Endothelial cell of umbilical vein (primary cell): Measurements from ENCODE around the gene FAM83E. TPM values are rescaled to one million over a fixed set of nuclear protein-coding genes. Genes with fewer than 3 reads are reported as not detected.

Experiments
- BruUV-seq: library from RNA; stranded (reverse); fragments of 400-500 nt; replicated peaks from 2 replicates; lab custom pipeline; 2021; lab: Mats Ljungman, UMichigan
- CTCF ChIA-PET: fragments of 300-600, 350-600 bp; sonication (Branson Sonifier 250); formaldehyde crosslinking; loops from one replicate; lab custom pipeline; 2021; ENCODE audit warnings: antibody characterized with exemption, inconsistent platforms; lab: Charles Lee
- POLR2A ChIA-PET: fragments of 300-600, 350-600 bp; sonication (Branson Sonifier 250); formaldehyde crosslinking; loops from one replicate; lab custom pipeline; 2021; ENCODE audit warnings: antibody characterized with exemption, inconsistent platforms; lab: Charles Lee
- DNase-seq: peaks from one replicate; pipeline ENCODE4 v3.0.0-alpha.2; 2011; ENCODE audit warnings: low read depth, low spot score
- FAIRE-seq: peaks from 2 replicates; lab custom pipeline; 2011; peaks lifted over from hg19 to GRCh38; lab: Jason Lieb, UNC
- H2AFZ ChIP-seq: 2 replicates; pipeline ENCODE4 v1.6.0; 2012; ENCODE audit warnings: low read depth, low read length, control low read depth, inconsistent platforms
- H3K27ac ChIP-seq: 2 replicates; pipeline ENCODE4 v1.5.1; 2011; ENCODE audit warnings: low read depth, mild to moderate bottlenecking, control low read depth, low read length, moderate library complexity; ENCODE audit not compliant: insufficient read depth
- H3K27me3 ChIP-seq, 2 experiments: 2 replicates each; pipeline versions ENCODE4 v1.6.0 to v1.6.1; 2011; ENCODE audit warnings: low read length in 2 of 2, mixed read lengths in 1 of 2; ENCODE audit not compliant: control insufficient read depth in 2 of 2, insufficient read depth in 2 of 2
- H3K36me3 ChIP-seq, 2 experiments: 2 replicates in 1 of 2; 3 replicates in 1 of 2; pipeline ENCODE4 v1.5.1; 2011; ENCODE audit warnings: low read length in 2 of 2, mild to moderate bottlenecking in 1 of 2, moderate library complexity in 1 of 2; ENCODE audit not compliant: control insufficient read depth in 2 of 2, insufficient read depth in 2 of 2; ENCODE audit errors: extremely low read depth in 1 of 2
- H3K4me1 ChIP-seq: 3 replicates; pipeline ENCODE4 v1.5.1; 2011; ENCODE audit warnings: mild to moderate bottlenecking, low read length; ENCODE audit not compliant: control insufficient read depth, insufficient read depth; ENCODE audit errors: extremely low read depth
- H3K4me2 ChIP-seq: 2 replicates; pipeline ENCODE4 v1.6.1; 2011; ENCODE audit warnings: low read length, control low read depth, mixed read lengths; ENCODE audit not compliant: insufficient read depth
- H3K4me3 ChIP-seq, 3 experiments: fragments of 200-600 bp in 1 of 3; sonication (generic), shearing (Covaris generic) in 1 of 3; replicated peaks in 1 of 3; 2 replicates each; pipeline ENCODE4 v1.5.1; 2011 to 2016; ENCODE audit warnings: control low read depth in 3 of 3, low read length in 3 of 3, mild to moderate bottlenecking in 2 of 3, inconsistent platforms in 1 of 3, low read depth in 1 of 3, moderate library complexity in 1 of 3; ENCODE audit not compliant: insufficient read depth in 1 of 3
- H3K79me2 ChIP-seq: 2 replicates; pipeline ENCODE4 v1.6.0; 2012; ENCODE audit warnings: low read length, inconsistent platforms; ENCODE audit not compliant: control insufficient read depth, insufficient read depth
- H3K9ac ChIP-seq: replicated peaks from 2 replicates; pipeline ENCODE3; 2011; ENCODE audit warnings: low read length, control low read depth; ENCODE audit not compliant: insufficient read depth; ENCODE audit errors: extremely low read depth
- H3K9me1 ChIP-seq: replicated peaks from 3 replicates; pipeline ENCODE4 v1.6.0; 2011; ENCODE audit warnings: mild to moderate bottlenecking, low read length; ENCODE audit not compliant: control insufficient read depth, insufficient read depth; ENCODE audit errors: extremely low read depth
- H3K9me3 ChIP-seq: replicated peaks from 2 replicates; pipeline ENCODE4 v1.5.1; 2012; ENCODE audit warnings: low read length, inconsistent platforms; ENCODE audit not compliant: control insufficient read depth, insufficient read depth
- H4K20me1 ChIP-seq: replicated peaks from 2 replicates; pipeline ENCODE3; 2011; ENCODE audit warnings: mild to moderate bottlenecking, low read length; ENCODE audit not compliant: control insufficient read depth, insufficient read depth; ENCODE audit errors: extremely low read depth
- CTCF ChIP-seq, 2 donors: IDR thresholded peaks; 1 replicate in 1 of 2; 2 replicates in 1 of 2; pipeline ENCODE4 v1.5.1; 2011; ENCODE audit warnings: low read length in 2 of 2, mild to moderate bottlenecking in 2 of 2, moderate library complexity in 2 of 2, control low read depth in 1 of 2, inconsistent platforms in 1 of 2, low read depth in 1 of 2; ENCODE audit not compliant: insufficient read depth in 1 of 2; ENCODE audit errors: extremely low read depth in 1 of 2
- EZH2 ChIP-seq: IDR thresholded peaks from 2 replicates; pipeline ENCODE4 v1.6.1; 2012; ENCODE audit warnings: borderline replicate concordance, low read depth, mild to moderate bottlenecking, moderate library complexity, low read length, inconsistent platforms; ENCODE audit not compliant: severe bottlenecking
- FOS ChIP-seq: IDR thresholded peaks from 2 replicates; pipeline ENCODE4 v1.6.1; 2011; ENCODE audit warnings: mild to moderate bottlenecking, low read length, moderate library complexity, borderline replicate concordance; ENCODE audit not compliant: insufficient read depth
- GATA2 ChIP-seq: IDR thresholded peaks from 2 replicates; pipeline ENCODE4 v1.7.0; 2011; ENCODE audit warnings: low read depth, mild to moderate bottlenecking, moderate library complexity, mixed read lengths, low read length; ENCODE audit not compliant: insufficient read length, insufficient read depth
- JUN ChIP-seq: IDR thresholded peaks from 2 replicates; pipeline ENCODE4 v1.6.1; 2011; ENCODE audit warnings: borderline replicate concordance, low read depth; ENCODE audit not compliant: insufficient read length, insufficient read depth
- MAX ChIP-seq: IDR thresholded peaks from 2 replicates; pipeline ENCODE4 v1.6.1; 2011; ENCODE audit not compliant: insufficient read depth, insufficient read length
- MYC ChIP-seq: IDR thresholded peaks from one replicate; pipeline ENCODE4 v1.6.1; 2011; ENCODE audit warnings: mild to moderate bottlenecking, low read depth, low read length
- POLR2A ChIP-seq: IDR thresholded peaks from 2 replicates; pipeline ENCODE4 v1.6.1; 2012; ENCODE audit warnings: low read depth, mild to moderate bottlenecking, control low read depth, low read length
- POLR2AphosphoS5 ChIP-seq: IDR thresholded peaks from 2 replicates; pipeline ENCODE4 v1.6.1; 2012; ENCODE audit warnings: low read depth, mild to moderate bottlenecking, control low read depth, low read length, moderate library complexity; ENCODE audit not compliant: insufficient read depth
- dilution Hi-C: fragments of 300-500 bp; cut with MboI; formaldehyde crosslinking; loops from one replicate; pipeline ENCODE4 v1.15.0; 2019; ENCODE audit warnings: low sequenced_read_pairs; ENCODE audit not compliant: extremely low pct_ligation_motif_present
- intact Hi-C: fragments of 100-400 bp; cut with micrococcal nuclease; formaldehyde crosslinking; loops from one replicate; pipeline ENCODE4 v1.10.0; 2022
- polyA plus RNA-seq, 4 experiments: library from polyadenylated mRNA; depleted of rRNA in 3 of 4; stranded (reverse) in 3 of 4; unstranded in 1 of 4; fragments of >200 nt; gene quantifications; 2 replicates each; pipeline versions ENCODE4 v1.2.1 to v1.2.3, GENCODE V29; 2011 to 2012; ENCODE audit warnings: missing spikeins in 1 of 4
- total RNA-seq: library from RNA; stranded (reverse); gene quantifications from 2 replicates; pipeline ENCODE4 v1.2.3, GENCODE V29; 2021

The FAM83E gene
- total and polyA plus RNA-seq, 2 donors (not counting 3 experiments of a cell fraction or from before 2014, with no cell fraction given), result 0.04 to 1.7 TPM

GRCh38 chr19:48654299-48655059, 39.6 kb upstream of the FAM83E start:
- peaks cover 6% of the 10 kb centered on the region for H3K4me1 ChIP-seq
- no peak for TF ChIP-seq FOS
- TF ChIP-seq EZH2, result no peak
- TF ChIP-seq JUN, result no peak
- no peak for TF ChIP-seq GATA2
- TF ChIP-seq MYC, result no peak
- TF ChIP-seq POLR2A, result no peak
- no peak for TF ChIP-seq CTCF (IDR thresholded peaks at IDR 0.05; ENCODE audit: extremely low read depth in 1 of 2, insufficient read depth in 1 of 2, low read depth in 1 of 2, low read length in 2 of 2)
- TF ChIP-seq MAX, result no peak
- no peak for TF ChIP-seq POLR2AphosphoS5
- ChIA-PET CTCF (interaction anchor here (0.6 kb wide), 1 partner anchor 129 kb away, joined by 3 read pairs; no protein-coding TSS in a partner anchor), POLR2A (no interaction called here)
- H4K20me1 ChIP-seq, result no peaks in the 10 kb centered on the region
- dilution Hi-C loops (no loop called here), intact Hi-C loops (no loop called here)
- H3K79me2 ChIP-seq, result no peaks in the 10 kb centered on the region
- DNase-seq (no peak), FAIRE-seq (no peak)
- BruUV-seq, result no TSS peak
- no peak overlapping the region for H3K9ac ChIP-seq
- H3K9me1 ChIP-seq, result no peaks in the 10 kb centered on the region
- no peak overlapping the region for H3K27ac ChIP-seq
- H3K27me3 ChIP-seq, result peaks cover 0 to 2% of the 10 kb centered on the region in 2 experiments
- no peak overlapping the region for H3K4me3 ChIP-seq
- H3K4me2 ChIP-seq, result no peak overlapping the region
- H3K36me3 ChIP-seq, result no peaks in the 10 kb centered on the region
- no peak overlapping the region for H2AFZ ChIP-seq
- H3K9me3 ChIP-seq, result no peaks in the 10 kb centered on the region
